Erythroblast (primary cell): ENCODE measurements around the gene TREM1.

Experiments used
- GATA1 ChIP-seq: IDR thresholded peaks from 2 replicates; pipeline ENCODE4 v1.6.1; 2011; ENCODE audit warnings: low read depth, mild to moderate bottlenecking, control low read depth, low read length, moderate library complexity
- POLR2A ChIP-seq: IDR thresholded peaks from 2 replicates; pipeline ENCODE4 v1.6.1; 2011; ENCODE audit warnings: mild to moderate bottlenecking, low read length

DNA sequence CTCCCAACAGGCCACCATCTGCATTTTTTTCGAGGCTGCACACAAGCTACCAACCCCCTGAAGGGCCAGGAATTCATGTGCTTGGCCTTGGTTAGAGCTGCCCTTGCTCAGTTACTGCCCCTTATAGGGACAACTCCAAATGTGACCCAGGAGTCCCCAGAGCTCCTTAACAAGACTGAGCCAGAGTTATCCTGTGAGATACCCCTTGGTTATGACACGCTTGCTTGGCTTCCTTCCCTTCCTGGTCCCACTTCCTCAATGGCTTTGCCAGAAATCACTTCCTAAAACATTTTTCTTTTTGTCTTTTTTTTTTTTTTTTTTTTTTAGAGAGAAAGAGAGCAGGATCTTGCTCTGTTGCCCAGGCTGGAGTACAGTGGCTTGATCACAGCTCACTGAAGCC lies 8.9 kb downstream of the TREM1 start:
- no peak for TF ChIP-seq POLR2A
- TF ChIP-seq GATA1, result no peak
